HG02852 (cell line): ENCODE measurements around the gene TMEM167B.
"Not testable (repeated sequence)": the region's sequence is repeated elsewhere in the genome, so short reads cannot be mapped to it uniquely, and the experiment has no call there.

ENCODE experiments used
- ATAC-seq: cut with Tn5 transposase; IDR thresholded peaks from one replicate; pipeline ENCODE4 v1.9.1; 2021; ENCODE audit warnings: mild to moderate bottlenecking, moderate library complexity; ENCODE audit not compliant: unreplicated experiment

TMEM167B gene

GRCh38 chr1:109112652-109113285 is 22.2 kb downstream of the TMEM167B start:
- peak; percentile 57 for ATAC-seq

GRCh38 chr1:109113590-109114341 is 23.2 kb downstream of the TMEM167B start, which contains the start of gene ELAPOR1:
ELAPOR1 (plus strand) TSS chr1:109114115; CDS start chr1:109114184, 69 bp downstream.
- ATAC-seq, result peak; percentile 68

- ATAC-seq, result no peak
Observed at GRCh38 chr1:109114342-109114674, 23.7 kb downstream of the TMEM167B start.

- no peak for ATAC-seq
Observed at GRCh38 chr1:109115685-109116084, 25.1 kb downstream of the TMEM167B start.

- ATAC-seq, result no peak
Observed at GRCh38 chr1:109116286-109116685, 25.7 kb downstream of the TMEM167B start.

GRCh38 chr1:109118089-109118488 is 27.5 kb downstream of the TMEM167B start:
- ATAC-seq, result no peak

- no peak for ATAC-seq
Observed at GRCh38 chr1:109120356-109120755, 29.8 kb downstream of the TMEM167B start.

GRCh38 chr1:109131059-109131458 is 40.5 kb downstream of the TMEM167B start:
- no peak for ATAC-seq

GRCh38 chr1:109131800-109132199 is 41.2 kb downstream of the TMEM167B start:
- ATAC-seq, result no peak

- ATAC-seq, result no peak
Observed at GRCh38 chr1:109133002-109133706, 42.6 kb downstream of the TMEM167B start.

- ATAC-seq, result peak; percentile 50
Observed at GRCh38 chr1:109133815-109134214, 43.3 kb downstream of the TMEM167B start.

- no peak for ATAC-seq
Observed at GRCh38 chr1:109134423-109134822, 43.9 kb downstream of the TMEM167B start.

- no peak for ATAC-seq
Observed at GRCh38 chr1:109135940-109136339, 45.4 kb downstream of the TMEM167B start.

GRCh38 chr1:109136766-109137165 is 46.2 kb downstream of the TMEM167B start:
- no peak for ATAC-seq

- ATAC-seq, result no peak
Observed at GRCh38 chr1:109137958-109138357, 47.4 kb downstream of the TMEM167B start.

GRCh38 chr1:109138358-109138757 is 47.8 kb downstream of the TMEM167B start:
- ATAC-seq, result no peak

GRCh38 chr1:109140392-109140791 is 49.8 kb downstream of the TMEM167B start:
- no peak for ATAC-seq

GRCh38 chr1:109142260-109142659 is 51.7 kb downstream of the TMEM167B start:
- ATAC-seq, result no peak

- not testable (repeated sequence) for ATAC-seq
Observed at GRCh38 chr1:109142725-109143124, 52.2 kb downstream of the TMEM167B start.
